ENCODE measurements around the gene FSTL3.
"Not testable (repeated sequence)": the region's sequence is repeated elsewhere in the genome, so short reads cannot be mapped to it uniquely, and the experiment has no call there.

FSTL3 gene

DNA sequence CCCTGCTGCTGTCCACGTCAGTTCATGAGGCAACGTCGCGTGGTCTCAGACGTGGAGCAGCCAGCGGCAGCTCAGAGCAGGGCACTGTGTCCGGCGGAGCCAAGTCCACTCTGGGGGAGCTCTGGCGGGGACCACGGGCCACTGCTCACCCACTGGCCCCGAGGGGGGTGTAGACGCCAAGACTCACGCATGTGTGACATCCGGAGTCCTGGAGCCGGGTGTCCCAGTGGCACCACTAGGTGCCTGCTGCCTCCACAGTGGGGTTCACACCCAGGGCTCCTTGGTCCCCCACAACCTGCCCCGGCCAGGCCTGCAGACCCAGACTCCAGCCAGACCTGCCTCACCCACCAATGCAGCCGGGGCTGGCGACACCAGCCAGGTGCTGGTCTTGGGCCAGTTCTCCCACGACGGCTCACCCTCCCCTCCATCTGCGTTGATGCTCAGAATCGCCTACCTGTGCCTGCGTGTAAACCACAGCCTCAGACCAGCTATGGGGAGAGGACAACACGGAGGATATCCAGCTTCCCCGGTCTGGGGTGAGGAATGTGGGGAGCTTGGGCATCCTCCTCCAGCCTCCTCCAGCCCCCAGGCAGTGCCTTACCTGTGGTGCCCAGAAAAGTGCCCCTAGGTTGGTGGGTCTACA lies 6.6 kb downstream of the FSTL3 start:
- no peak for DNase-seq (ENCODE audit: low spot score)

GRCh38 chr19:685454-685931 lies 9.3 kb downstream of the FSTL3 start:
- no peak for DNase-seq (ENCODE audit: low spot score)

DNA sequence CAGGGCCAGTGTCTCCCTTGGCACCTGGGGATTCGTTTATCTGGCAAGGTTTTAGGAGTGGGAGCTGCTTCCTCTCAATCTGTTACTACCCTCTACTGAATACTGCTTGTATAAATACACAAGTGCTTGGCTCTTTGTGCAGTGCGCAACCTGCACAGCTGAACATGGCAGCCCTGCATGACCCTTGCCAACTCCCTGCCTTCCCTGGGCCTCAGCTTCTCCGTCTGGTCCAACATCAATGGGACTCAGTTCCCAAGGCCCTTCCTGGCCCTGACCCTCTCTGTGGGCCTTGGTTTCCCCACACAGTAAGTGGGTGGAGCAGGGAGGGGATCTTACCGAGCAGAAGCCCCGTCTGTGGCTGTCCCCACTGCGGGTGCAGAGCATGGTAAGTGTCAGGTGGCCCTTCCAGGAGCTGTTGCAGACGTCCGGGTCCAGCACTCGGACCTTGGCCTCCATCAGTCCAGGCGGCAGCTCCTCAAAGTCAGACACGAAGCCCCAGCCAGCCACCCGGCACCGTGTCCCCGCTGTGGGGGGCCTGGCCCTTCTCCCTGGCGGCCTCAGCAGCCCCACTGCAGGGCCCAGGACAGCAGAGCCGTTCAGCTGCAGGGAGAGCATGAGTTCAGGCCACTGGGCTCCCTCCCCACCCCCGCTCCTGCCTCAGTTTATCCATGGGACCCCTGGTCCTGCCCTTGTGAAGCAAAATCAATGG lies 10.6 kb downstream of the FSTL3 start:
- no peak for DNase-seq (ENCODE audit: low spot score)

DNA sequence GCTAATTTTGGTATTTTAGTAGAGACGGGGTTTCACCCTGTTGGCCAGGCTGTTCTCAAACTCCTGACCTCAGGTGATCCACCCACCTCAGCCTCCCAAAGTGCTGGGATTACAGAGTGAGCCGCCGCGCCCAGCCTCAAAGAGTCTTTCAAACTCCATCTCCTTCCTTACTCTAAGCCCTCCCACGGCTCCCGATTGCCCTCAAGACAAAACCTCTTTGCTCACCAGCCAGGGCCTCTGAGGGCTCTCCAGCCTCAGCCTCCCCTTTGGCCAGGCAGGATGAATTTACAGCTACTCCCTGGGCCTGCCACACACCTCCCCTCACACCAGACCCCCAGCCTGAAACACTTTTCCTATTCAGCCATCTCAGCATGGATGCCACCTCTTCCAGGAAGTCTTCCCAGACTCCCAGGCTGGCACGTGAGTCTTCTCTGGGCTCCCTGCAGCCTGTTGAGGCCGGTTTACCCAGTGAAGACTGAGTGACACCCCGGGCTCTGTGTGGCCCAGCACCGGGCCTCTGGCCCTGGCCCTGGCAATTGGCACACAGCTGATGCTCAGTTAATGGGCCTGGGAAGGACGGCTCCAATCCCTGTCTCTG lies 11.5 kb downstream of the FSTL3 start:
- DNase-seq (ENCODE audit: low spot score) = no peak

GRCh38 chr19:688214-688613 lies 12.0 kb downstream of the FSTL3 start:
- no peak for DNase-seq (ENCODE audit: low spot score)

DNA sequence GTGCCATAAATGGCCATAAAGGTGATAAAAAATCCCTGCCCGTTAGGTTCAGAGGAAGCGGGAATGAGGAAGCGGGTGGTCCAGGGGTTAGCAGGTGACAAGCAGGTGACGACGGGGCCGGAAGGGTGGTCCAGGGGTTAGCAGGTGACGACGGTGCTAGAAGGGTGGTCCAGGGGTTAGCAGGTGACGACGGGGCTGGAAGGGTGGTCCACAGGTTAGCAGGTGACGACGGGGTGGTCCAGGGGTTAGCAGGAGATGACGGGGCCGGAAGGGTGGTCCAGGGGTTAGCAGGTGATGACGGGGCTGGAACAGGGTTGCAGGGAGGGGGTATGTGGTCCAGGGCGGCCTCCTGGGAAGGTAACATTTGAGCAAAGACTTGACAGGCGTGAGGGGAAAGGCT lies 12.8 kb downstream of the FSTL3 start:
- DNase-seq (ENCODE audit: low spot score) = no peak

GRCh38 chr19:690203-690602 lies 14.0 kb downstream of the FSTL3 start:
- no peak for DNase-seq (ENCODE audit: low spot score)

DNA sequence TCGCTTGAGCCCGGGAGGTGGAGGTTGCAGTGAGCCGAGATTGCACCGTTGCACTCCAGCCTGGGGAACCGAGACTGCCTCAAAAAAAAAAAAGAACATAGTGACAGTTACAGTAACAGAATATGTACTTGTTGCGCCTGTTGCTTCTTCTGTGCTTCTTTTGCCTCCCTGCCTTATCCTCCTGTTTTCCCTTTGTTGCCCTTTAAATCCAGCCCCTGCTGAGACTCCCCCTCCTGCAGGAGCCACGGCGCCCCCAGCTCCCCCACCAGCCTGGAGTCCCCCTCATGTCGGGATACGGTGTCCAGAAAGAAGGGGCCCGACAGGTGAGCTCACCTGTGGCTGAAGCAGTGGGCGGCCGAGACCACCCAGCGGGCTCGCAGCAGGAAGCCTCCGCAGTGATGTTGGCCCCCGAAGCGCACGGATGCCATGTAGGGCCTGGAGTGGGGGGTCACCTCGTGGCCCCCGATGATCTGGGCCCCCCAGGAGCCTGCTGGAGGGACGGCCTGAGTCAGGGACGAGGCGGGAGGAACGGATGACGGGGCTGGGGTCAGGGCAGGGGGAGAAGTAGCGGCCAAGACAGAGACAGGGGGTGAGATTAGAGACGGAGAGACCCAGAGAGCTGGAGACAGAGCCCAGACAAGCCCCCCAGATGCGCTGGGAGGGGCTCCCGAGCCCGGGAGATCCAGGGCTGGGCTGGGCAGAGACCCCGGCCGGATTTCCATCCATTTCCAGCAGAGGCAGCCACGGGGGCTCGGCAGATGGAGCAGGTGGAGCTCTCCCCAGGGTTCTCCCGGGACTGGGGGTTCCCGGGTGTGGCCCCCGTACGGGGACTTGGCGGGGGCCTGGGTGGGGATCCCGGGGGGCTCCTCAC lies 18.5 kb downstream of the FSTL3 start:
- no peak for DNase-seq (ENCODE audit: low spot score)

DNA sequence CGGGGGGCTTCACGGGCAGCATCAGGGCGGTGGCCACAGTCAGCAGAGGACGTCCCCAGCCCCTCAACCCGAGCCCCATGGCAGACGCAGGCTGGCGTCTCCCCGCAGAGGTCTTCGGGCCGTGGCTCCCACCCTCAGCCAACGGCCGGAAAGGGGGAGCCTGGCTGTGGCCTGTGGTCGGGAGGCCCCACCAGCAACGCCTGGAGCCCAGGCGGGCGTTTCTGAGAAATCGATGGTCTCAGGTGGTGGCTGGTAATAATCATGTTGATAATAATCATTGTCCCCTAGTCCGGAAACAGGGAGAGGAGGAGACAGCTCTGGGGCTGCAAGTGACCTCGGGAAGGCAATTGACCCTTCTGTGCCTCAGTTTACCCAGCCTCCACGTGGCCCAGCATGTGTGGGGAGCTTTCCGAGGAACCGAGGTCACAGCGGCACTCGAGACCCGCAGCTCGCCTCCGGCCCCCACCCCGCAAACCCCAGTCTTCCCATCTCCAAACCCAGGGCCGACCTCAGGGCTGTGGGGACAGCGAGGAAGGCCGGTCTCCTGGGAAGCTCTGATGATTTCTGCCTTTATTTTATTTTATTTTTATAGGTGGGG lies 19.3 kb downstream of the FSTL3 start, which contains the start of gene PRSS57:
Gene PRSS57, minus strand, starts transcription at position 101 of the 598 bp plus-strand sequence. Its CDS starts 22 bp downstream, at position 79.
- no peak for DNase-seq (ENCODE audit: low spot score)

DNA sequence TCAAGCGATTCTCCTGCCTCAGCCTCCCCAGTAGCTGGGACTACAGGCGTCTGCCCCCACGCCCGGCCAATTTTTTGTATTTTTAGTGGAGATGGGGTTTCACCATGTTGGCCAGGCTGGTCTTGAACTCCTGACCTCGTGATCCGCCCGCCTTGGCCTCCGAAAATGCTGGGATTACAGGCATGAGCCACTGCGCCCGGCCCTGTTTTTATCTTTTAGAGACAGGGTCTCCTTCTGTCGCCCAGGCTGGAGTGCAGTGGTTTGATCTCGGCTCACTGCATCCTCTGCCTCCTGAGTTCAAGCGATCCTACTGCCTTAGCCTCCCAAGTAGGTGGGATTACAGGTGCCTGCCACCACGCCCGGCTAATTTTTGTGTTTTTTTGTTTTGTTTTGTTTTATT lies 22.3 kb downstream of the FSTL3 start:
- not testable (repeated sequence) for DNase-seq (ENCODE audit: low spot score)

DNA sequence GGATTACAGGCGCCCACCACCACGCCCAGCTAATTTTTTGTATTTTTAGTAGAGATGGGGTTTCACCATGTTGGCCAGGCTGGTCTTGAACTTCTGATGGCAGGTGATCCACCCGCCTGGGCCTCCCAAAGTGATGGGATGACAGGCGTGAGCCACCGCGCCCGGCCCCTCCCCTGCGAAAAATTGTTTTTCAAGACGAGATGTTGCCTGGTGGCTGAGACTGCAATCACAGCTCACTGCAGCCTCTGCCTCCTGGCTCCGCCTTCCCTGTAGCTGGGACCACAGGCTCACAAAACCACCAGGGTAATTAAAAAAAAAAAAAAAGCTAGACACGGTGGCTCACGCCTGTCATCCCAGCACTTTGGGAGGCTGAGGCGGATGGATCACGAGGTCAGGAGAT lies 23.7 kb downstream of the FSTL3 start:
- not testable (repeated sequence) for DNase-seq (ENCODE audit: low spot score)

GRCh38 chr19:702847-703246 lies 26.7 kb downstream of the FSTL3 start:
- DNase-seq (ENCODE audit: low spot score) = not testable (repeated sequence)

GRCh38 chr19:703329-703650 lies 27.1 kb downstream of the FSTL3 start:
- DNase-seq (ENCODE audit: low spot score) = no peak

DNA sequence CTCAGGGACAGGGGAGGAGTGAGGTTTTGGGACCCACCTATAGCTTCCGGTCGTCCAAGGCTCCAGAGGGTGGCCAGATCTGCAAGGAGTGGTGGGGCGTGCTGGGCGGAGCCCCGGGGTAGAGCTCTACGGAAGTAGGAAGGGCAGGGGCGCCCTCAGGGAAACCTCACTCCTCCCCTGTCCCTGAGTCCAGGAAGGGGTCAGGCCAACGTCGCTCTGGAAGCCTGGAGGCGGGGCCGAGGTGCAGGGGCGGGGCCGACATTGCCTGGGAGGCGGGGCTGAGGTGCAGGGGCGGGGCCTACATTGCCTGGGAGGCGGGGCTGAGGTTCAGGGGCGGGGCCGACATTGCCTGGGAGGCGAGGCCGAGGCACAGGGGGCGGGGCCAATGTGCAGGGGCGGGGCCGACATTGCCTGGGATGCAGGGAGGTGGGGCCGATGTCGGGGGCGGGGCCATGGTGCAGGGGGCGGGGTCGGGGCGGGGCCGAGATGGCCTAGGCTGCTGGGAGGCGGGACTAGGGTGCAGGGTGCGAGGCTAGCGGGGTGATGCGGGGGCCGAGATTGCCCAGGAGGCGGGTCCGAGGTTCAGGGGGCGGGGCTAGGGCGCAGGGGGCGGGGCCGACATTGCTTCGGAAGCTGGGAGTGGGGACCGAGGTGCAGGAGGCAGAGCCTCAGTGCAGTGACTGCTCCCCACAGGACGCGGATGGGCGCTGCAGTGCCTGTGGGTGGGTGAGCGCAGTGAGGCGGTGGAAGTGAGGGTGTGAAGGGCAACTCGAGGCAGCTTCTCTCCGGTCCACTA lies 27.7 kb downstream of the FSTL3 start:
- peak; percentile 32 for DNase-seq (ENCODE audit: low spot score)

- DNase-seq (ENCODE audit: low spot score) = no peak
Measured at GRCh38 chr19:704447-704741, 28.2 kb downstream of the FSTL3 start.

- no peak for DNase-seq (ENCODE audit: low spot score)
Measured at GRCh38 chr19:708154-709143, 32.3 kb downstream of the FSTL3 start, which contains the start of gene PALM. Gene PALM, plus strand, starts transcription at chr19:708935. Its CDS starts 212 bp downstream, at chr19:709147.

- no peak for DNase-seq (ENCODE audit: low spot score)
Measured at GRCh38 chr19:709196-709964, 33.2 kb downstream of the FSTL3 start.

GRCh38 chr19:709965-710571 lies 33.9 kb downstream of the FSTL3 start:
- no peak for DNase-seq (ENCODE audit: low spot score)

- no peak for DNase-seq (ENCODE audit: low spot score)
Measured at GRCh38 chr19:710767-711166, 34.6 kb downstream of the FSTL3 start.
